Ishikawa (cell line): ENCODE data around the gene OR1M1.

Experiments
- EGR1 ChIP-seq: IDR thresholded peaks from 2 replicates; pipeline ENCODE4 v1.6.1; 2012
- EP300 ChIP-seq: IDR thresholded peaks from 2 replicates; pipeline ENCODE4 v1.6.1; 2012; ENCODE audit warnings: borderline replicate concordance
- FOXM1 ChIP-seq: IDR thresholded peaks from 2 replicates; pipeline ENCODE4 v1.6.1; 2012; ENCODE audit warnings: low read depth, borderline replicate concordance
- MAX ChIP-seq: IDR thresholded peaks from 2 replicates; pipeline ENCODE4 v1.6.1; 2012
- TAF1 ChIP-seq: IDR thresholded peaks from 2 replicates; pipeline ENCODE4 v1.6.1; 2012; ENCODE audit warnings: low read depth, mild to moderate bottlenecking
- YY1 ChIP-seq: IDR thresholded peaks from 2 replicates; pipeline ENCODE4 v1.6.1; 2012; ENCODE audit warnings: low read depth

DNA sequence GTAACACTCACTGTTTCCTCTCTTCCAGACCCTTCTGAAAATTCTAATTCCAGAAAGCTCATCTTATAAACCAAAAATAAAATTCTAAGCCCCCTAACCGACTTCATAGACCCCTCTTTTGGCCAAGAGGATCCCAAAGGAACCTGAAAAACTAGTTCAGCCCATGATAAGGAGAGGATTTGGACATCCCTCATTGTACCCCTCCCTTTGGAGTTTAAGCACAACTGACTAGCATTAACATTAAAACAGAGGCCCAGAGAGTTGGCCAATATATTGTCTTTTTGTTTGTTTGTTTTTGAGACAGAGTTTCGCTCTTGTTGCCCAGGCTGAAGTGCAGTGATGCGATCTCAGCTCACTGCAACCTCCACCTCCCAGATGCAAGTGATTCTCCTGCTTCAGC, 42.4 kb upstream of the OR1M1 start:
- no peak for TF ChIP-seq TAF1
- no peak for TF ChIP-seq MAX
- TF ChIP-seq YY1, result no peak
- no peak for TF ChIP-seq EP300
- TF ChIP-seq FOXM1, result no peak
- TF ChIP-seq EGR1, result no peak
